Trophoblast cell (in vitro differentiated cells and primary cell): ENCODE results near the gene FRMD7.

Experiments used
- DNase-seq, 2 donors: peaks; one replicate each; pipeline ENCODE4 v3.0.0-alpha.2; 2016
- H2AFZ ChIP-seq: 2 replicates; pipeline ENCODE4 v1.6.1; 2013; ENCODE audit warnings: low read length, moderate library complexity, mild to moderate bottlenecking; ENCODE audit not compliant: insufficient read depth, poor library complexity
- H2AK5ac ChIP-seq: 2 replicates; pipeline ENCODE4 v1.6.1; 2013; ENCODE audit warnings: mild to moderate bottlenecking, low read length
- H2BK120ac ChIP-seq: 2 replicates; pipeline ENCODE4 v1.6.1; 2013; ENCODE audit warnings: low read length, mild to moderate bottlenecking, moderate library complexity; ENCODE audit not compliant: insufficient read depth, poor library complexity
- H2BK12ac ChIP-seq: 2 replicates; pipeline ENCODE4 v1.6.1; 2013; ENCODE audit warnings: mild to moderate bottlenecking, low read length, moderate library complexity
- H2BK5ac ChIP-seq: 2 replicates; pipeline ENCODE4 v1.6.1; 2013; ENCODE audit warnings: low read length, low read depth, moderate library complexity, mild to moderate bottlenecking; ENCODE audit not compliant: poor library complexity
- H3K14ac ChIP-seq: 2 replicates; pipeline ENCODE4 v1.6.1; 2013; ENCODE audit warnings: mild to moderate bottlenecking, low read length
- H3K18ac ChIP-seq: 2 replicates; pipeline ENCODE4 v1.6.1; 2013; ENCODE audit warnings: mild to moderate bottlenecking, low read length
- H3K23ac ChIP-seq: 2 replicates; pipeline ENCODE4 v1.6.1; 2013; ENCODE audit warnings: low read length
- H3K27ac ChIP-seq: 2 replicates; pipeline ENCODE4 v1.5.1; 2013; ENCODE audit warnings: low read depth, mild to moderate bottlenecking, inconsistent platforms, low read length, moderate library complexity
- H3K27me3 ChIP-seq: 2 replicates; pipeline ENCODE4 v1.6.1; 2013; ENCODE audit warnings: inconsistent platforms, mild to moderate bottlenecking, low read length, moderate library complexity; ENCODE audit not compliant: insufficient read depth
- H3K36me3 ChIP-seq, 2 experiments: 1 replicate in 1 of 2; 2 replicates in 1 of 2; pipeline ENCODE4 v1.6.1; 2013; ENCODE audit warnings: low read length in 2 of 2, mild to moderate bottlenecking in 2 of 2, moderate library complexity in 1 of 2; ENCODE audit not compliant: insufficient read depth in 2 of 2, control insufficient read depth in 1 of 2
- H3K4ac ChIP-seq: 2 replicates; pipeline ENCODE4 v1.6.1; 2013; ENCODE audit warnings: low read depth, mild to moderate bottlenecking, low read length, moderate library complexity
- H3K4me1 ChIP-seq, 2 experiments: 1 replicate in 1 of 2; 2 replicates in 1 of 2; pipeline ENCODE4 v1.6.1; 2013; ENCODE audit warnings: low read length in 2 of 2, mild to moderate bottlenecking in 2 of 2, moderate library complexity in 1 of 2; ENCODE audit not compliant: insufficient read depth in 2 of 2, control insufficient read depth in 1 of 2
- H3K4me2 ChIP-seq: 2 replicates; pipeline ENCODE4 v1.6.1; 2013; ENCODE audit warnings: inconsistent platforms, mild to moderate bottlenecking, low read length, moderate library complexity
- H3K4me3 ChIP-seq: 2 replicates; pipeline ENCODE4 v1.5.1; 2013; ENCODE audit warnings: mild to moderate bottlenecking, low read depth, low read length, inconsistent platforms
- H3K79me1 ChIP-seq: one replicate; pipeline ENCODE4 v1.6.1; 2013; ENCODE audit warnings: low read length
- H3K79me2 ChIP-seq: 2 replicates; pipeline ENCODE4 v1.6.1; 2013; ENCODE audit warnings: low read length, mild to moderate bottlenecking; ENCODE audit not compliant: control insufficient read depth, insufficient read depth, poor library complexity
- H3K9ac ChIP-seq: 2 replicates; pipeline ENCODE4 v1.6.1; 2013; ENCODE audit warnings: mild to moderate bottlenecking, low read length
- H3K9me3 ChIP-seq: 2 replicates; pipeline ENCODE4 v1.6.1; 2013; ENCODE audit warnings: low read depth, mild to moderate bottlenecking, control low read depth, inconsistent platforms, low read length; ENCODE audit not compliant: insufficient read depth
- H4K12ac ChIP-seq: 2 replicates; pipeline ENCODE4 v1.6.1; 2013; ENCODE audit warnings: low read depth, mild to moderate bottlenecking, low read length, moderate library complexity
- H4K8ac ChIP-seq: 2 replicates; pipeline ENCODE4 v1.6.1; 2013; ENCODE audit warnings: low read depth, mild to moderate bottlenecking, low read length, moderate library complexity
- H4K91ac ChIP-seq: one replicate; pipeline ENCODE4 v1.6.1; 2013; ENCODE audit warnings: low read depth, mild to moderate bottlenecking, low read length, moderate library complexity
- WGBS: extraction: QIAGEN DNeasy Blood & Tissue Kit; methylation state at CpG from one replicate; pipeline ENCODE4 v1.1.7; 2013; ENCODE audit warnings: missing lambda C conversion rate; ENCODE audit not compliant: insufficient read length, insufficient coverage; ENCODE audit errors: extremely low coverage; 5-methylcytosine and 5-hydroxymethylcytosine counted together

Gene FRMD7

DNA sequence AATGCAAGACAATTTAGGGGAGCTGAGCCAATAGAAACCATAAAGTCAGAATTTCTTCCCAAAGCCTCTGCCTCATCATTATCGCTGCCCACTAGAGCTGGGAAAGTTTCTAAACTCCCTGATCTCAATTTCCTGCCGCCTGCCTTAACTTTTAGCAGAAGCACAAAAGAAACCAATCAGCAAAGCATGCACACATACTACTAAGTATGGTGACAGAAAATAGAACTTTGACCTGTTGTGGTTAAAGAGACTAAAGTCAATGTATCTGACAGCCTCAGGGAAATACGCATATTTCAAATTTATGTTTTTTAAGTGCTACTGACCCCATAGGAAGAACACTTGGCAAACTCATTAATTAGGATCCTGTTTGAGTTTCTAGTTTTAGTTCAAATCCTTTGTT lies 94.7 kb downstream of the FRMD7 start:
- Histone ChIP-seq H3K14ac (no peak overlapping the region), H3K36me3 (no peaks in the 10 kb centered on the region), H4K8ac (no peak overlapping the region), H2AK5ac (no peak overlapping the region), H3K79me2 (no peaks in the 10 kb centered on the region), H3K4me2 (no peak overlapping the region), H3K23ac (no peak overlapping the region), H4K91ac (no peak overlapping the region), H3K4me1 (no peaks in the 10 kb centered on the region), H2BK12ac (no peak overlapping the region), H2BK5ac (no peak overlapping the region), H3K4me3 (no peak overlapping the region), H3K27ac (no peak overlapping the region), H3K4ac (no peak overlapping the region), H3K9ac (no peak overlapping the region), H2AFZ (no peak overlapping the region), H3K9me3 (no peaks in the 10 kb centered on the region), H2BK120ac (no peak overlapping the region), H3K27me3 (no peaks in the 10 kb centered on the region), H4K12ac (no peak overlapping the region), H3K79me1 (no peaks in the 10 kb centered on the region), H3K18ac (no peak overlapping the region)
- no peak for DNase-seq
- no CpG with 5 or more reads among the region's 3 CpGs for WGBS

DNA sequence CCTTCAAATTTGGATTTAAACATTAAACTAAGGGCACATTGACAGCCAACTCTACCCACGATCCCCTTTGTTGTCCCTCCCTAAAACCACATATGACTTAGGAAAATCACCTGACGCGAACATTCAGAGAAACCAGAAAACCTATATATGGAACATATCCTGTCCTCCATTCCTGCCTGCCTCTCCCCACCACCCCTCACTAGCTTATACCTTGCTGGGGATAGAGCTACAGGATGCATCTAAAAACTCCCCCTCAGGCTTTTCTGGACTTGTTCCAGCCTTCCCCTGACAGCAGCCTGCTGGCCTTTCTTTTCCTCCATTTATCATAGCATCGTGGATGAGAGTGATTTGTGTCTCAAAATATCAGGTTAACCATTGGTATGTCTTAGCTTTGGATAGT lies 96.0 kb downstream of the FRMD7 start:
- Histone ChIP-seq H3K27me3 (no peaks in the 10 kb centered on the region), H4K12ac (no peak overlapping the region), H3K27ac (no peak overlapping the region), H2BK5ac (no peak overlapping the region), H3K4me3 (no peak overlapping the region), H3K36me3 (no peaks in the 10 kb centered on the region), H3K79me2 (no peaks in the 10 kb centered on the region), H3K9ac (no peak overlapping the region), H3K9me3 (no peaks in the 10 kb centered on the region), H3K14ac (no peak overlapping the region), H2AFZ (no peak overlapping the region), H2AK5ac (no peak overlapping the region), H2BK12ac (no peak overlapping the region), H3K4ac (no peak overlapping the region), H4K8ac (no peak overlapping the region), H2BK120ac (no peak overlapping the region), H3K18ac (no peak overlapping the region), H3K79me1 (no peaks in the 10 kb centered on the region), H3K23ac (no peak overlapping the region), H4K91ac (no peak overlapping the region), H3K4me2 (no peak overlapping the region), H3K4me1 (no peaks in the 10 kb centered on the region)
- no peak for DNase-seq
- no CpG with 5 or more reads among the region's 4 CpGs for WGBS

DNA sequence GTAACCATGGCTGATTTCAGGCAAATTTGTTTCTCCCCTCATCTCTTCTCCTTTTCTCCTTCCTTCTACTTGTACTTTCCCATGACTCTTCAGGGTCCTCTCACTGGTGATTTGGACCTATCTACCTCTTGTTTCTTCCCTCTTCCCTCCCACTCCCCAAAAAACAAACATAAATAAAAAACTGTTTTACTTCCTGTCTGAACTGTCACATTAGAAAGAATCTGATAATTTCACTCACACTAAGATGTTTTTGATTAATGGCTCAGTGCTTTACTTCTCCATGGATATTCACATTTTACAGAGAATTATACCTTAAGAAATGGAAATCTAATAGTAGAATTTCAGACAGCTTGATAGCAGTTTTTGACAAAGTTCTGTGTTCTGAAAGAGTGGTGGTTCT lies 97.6 kb downstream of the FRMD7 start:
- H3K4me3 ChIP-seq = no peak overlapping the region
- no peaks in the 10 kb centered on the region for H3K79me2 ChIP-seq
- no peak for DNase-seq

More for the DNA sequence above, 97.6 kb downstream of the FRMD7 start:
- H3K27ac ChIP-seq = no peak overlapping the region
- no peak overlapping the region for H2BK120ac ChIP-seq
- H3K27me3 ChIP-seq = no peaks in the 10 kb centered on the region
- H4K12ac ChIP-seq = no peak overlapping the region
- H2BK12ac ChIP-seq = no peak overlapping the region
- no peaks in the 10 kb centered on the region for H3K79me1 ChIP-seq
- no peak overlapping the region for H2BK5ac ChIP-seq
- no peak overlapping the region for H3K18ac ChIP-seq
- H2AFZ ChIP-seq = no peak overlapping the region
- H2AK5ac ChIP-seq = no peak overlapping the region
- no peak overlapping the region for H3K23ac ChIP-seq
- no peak overlapping the region for H4K91ac ChIP-seq
- no peak overlapping the region for H3K4me2 ChIP-seq
- H3K4ac ChIP-seq = no peak overlapping the region
- H4K8ac ChIP-seq = no peak overlapping the region
- H3K14ac ChIP-seq = no peak overlapping the region
- no peak overlapping the region for H3K9ac ChIP-seq
- H3K36me3 ChIP-seq = no peaks in the 10 kb centered on the region
- H3K4me1 ChIP-seq = no peaks in the 10 kb centered on the region
- H3K9me3 ChIP-seq = no peaks in the 10 kb centered on the region
